ENCODE results near the gene HYI.
"Not testable (repeated sequence)": the region's sequence is repeated elsewhere in the genome, so short reads cannot be mapped to it uniquely, and the experiment has no call there.

HYI gene

DNA sequence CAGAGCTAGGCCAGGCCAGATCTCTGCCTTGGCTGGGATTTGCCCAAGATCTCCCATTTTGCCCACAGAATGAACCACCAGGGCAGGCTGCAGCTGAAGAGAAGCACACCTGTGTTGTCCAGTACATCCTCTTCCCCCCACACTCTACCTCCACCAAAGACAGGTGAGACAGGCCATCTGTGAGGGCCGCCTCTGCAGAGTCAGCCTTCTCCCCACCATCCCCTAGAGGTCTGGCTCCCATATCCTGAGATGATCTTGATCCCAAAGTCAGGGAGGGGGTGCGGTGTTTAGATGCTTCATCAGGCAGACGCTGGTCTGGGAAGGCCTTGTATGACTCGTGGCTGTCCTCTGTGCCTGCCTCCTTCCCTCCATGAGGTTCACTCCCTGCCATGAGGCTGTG, 28.7 kb downstream of the HYI start:
- no peak for DNase-seq

DNA sequence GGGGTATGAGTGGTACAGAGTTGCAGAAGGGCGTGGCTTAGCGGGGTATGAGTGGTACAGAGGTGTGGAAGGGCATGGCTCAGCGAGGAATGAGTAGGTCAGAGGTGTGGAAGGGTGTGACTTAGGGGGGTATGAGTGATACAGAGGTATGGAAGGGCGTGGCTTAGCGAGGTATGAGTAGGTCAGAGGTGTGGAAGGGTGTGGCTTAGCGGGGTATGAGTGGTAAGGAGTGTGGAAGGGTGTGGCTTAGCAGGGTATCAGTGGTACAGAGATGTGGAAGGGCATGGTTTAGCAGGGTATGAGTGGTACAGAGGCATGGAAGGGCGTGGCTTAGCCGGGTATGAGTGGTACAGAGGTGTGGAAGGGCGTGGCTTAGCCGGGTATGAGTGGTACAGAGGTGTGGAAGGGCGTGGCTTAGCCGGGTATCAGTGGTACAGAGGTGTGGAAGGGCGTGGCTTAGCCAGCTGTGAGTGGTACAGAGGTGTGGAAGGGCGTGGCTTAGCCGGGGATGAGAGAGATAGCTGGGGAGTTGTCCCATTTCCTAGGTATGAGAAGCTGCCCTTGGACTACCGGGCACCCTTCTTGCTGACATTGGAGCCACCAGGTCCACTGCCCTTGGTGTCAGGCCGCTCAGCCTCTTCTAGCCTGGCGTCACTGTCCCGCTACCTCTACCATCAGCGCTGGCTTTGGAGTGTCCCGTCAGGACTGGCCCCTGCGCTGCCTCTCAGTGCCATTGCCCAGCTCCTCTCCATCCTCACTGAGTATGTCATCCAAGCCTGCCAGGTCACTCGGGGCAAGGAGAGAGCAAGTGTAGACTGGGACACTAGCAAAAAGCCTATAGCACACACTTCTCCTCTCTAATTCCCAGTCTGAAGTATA, 29.8 kb downstream of the HYI start:
- DNase-seq = no peak

DNA sequence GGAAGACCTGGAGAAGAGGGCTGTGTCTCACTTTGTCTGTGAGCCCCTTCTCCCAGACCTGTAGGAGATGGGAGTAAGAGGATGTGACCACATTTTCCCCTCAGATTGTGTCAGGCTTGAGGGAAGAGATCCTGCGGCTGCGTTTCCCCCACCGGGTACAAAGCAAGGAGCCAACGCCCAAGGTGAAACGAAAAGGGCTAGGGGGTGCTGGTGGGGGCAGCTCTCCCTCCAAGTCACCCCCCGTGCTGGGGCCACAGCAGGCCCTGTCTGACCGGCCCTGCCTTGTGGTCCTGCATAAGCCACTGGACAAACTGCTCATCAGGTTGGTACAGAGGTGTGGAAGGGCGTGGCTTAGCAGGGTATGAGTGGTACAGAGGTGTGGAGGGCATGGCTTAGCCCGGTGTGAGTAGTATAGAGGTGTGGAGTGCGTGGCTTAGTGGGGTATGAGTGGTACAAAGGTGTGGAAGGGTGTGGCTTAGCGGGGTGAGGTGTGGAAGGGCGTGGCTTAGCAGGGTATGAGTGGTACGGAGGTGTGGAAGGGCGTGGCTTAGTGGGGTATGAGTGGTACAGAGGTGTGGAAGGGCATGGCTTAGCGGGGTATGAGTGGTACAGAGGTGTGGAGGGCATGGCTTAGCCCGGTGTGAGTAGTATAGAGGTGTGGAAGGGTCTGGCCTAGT, 30.6 kb downstream of the HYI start:
- no peak for DNase-seq

GRCh38 chr1:43421976-43422750, 31.6 kb downstream of the HYI start:
- DNase-seq = no peak

DNA sequence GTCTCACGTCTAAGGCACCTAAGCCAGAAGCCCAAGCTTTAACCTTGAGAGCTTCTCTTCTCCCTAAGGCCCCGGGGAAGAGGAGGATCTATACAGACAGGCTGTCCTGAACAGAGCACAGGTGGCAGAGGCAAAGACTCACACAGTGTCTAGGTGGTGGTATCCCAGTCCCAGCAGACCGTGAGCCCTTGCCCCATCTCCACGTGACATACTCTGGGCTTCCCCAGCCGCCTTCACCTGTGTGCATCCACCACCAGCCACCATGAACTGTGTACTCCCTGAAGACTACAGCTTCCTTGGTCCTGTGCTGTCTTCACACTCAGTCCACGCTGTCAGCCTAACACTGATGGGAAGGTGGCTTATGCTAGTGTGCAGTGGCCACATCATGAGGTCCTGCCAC, 32.3 kb downstream of the HYI start:
- no peak for DNase-seq

GRCh38 chr1:43420874-43421273, 32.9 kb downstream of the HYI start:
- no peak for DNase-seq

- no peak for DNase-seq
Observed at GRCh38 chr1:43419627-43420425, 33.9 kb downstream of the HYI start.

GRCh38 chr1:43418858-43419257, 34.9 kb downstream of the HYI start:
- DNase-seq = no peak

DNA sequence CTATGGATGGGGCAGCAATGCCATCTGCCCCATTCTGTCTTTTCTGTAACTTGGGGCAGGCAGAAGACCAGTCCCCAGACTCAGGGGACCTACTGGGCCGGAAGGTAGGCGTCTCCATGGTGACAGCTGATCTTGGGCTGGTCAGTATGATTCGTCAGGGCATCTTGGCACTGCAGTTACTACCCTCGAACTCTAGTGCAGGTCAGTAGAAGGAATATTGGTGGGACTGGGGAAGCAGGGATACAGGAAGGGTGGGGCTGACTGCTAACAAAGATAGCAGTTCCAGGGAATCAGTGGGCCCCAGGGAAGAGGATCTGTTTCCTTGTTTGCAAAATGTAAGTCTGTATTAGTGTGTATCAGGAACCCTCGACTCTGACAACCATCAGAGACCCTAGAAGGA, 37.8 kb downstream of the HYI start:
- DNase-seq = no peak

DNA sequence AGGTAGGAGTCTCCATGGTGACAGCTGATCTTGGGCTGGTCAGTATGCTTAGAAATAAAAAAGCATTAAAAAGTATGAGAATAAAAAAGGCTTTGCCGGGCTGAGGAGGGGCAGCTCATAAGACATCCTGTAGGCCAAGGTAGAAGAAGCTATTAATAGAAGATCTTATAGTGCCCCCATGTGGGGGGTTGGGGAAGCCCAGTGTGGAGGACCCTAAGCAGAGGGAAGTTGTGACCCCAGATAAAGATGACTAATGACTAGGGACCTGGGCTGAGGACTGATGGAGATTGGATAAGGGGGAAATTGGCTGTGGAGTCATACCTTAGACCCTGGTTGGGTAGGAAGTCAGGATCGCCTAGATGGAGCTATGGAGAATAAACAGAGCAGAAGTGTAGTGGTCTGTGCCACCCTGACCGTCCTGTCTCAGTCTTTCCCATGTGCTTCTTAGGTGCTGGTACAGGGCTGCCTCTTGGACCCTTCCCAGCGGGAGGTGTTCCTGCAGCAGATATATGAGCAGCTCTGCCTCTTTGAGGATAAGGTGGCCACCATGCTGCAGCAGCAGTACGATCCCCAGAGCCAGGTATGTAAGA, 39.0 kb downstream of the HYI start:
- peak; percentile 6 for DNase-seq

DNA sequence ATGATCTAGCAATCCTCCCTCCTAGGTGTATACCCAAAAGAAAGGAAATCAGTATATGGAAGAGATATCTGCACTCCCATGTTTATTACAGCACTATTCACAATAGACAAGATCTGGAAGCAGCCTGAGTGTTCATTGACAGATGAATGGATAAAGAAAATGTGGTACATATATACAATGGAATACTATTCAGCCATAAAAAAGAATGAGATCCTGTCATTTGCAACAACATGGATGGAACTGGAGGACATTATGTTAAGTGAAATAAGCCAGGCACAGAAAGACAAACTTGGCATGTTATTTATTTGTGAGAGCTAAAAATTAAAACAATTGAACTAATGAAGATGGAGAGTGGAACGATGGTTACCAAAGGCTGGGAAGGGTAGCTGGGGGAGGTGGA, 40.3 kb downstream of the HYI start:
- not testable (repeated sequence) for DNase-seq

DNA sequence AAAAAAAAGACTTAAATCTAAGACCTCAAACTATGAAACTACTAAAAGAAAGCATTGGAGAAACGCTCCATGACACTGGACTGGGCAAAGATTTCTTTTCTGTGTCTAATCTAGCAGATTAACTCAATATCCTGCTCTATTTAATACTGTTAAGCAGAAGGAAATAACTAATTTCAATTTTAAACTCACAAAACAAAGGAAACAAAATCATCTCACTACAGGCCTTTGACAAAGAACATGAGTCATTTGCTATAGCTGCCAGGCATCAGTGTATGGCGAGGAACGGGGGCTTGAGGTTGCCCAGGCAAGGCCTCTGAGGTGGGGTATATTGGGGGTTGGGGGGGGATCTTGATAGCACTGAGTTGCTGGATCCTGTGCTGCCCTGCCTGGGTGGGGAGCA, 43.2 kb downstream of the HYI start:
- DNase-seq = no peak

DNA sequence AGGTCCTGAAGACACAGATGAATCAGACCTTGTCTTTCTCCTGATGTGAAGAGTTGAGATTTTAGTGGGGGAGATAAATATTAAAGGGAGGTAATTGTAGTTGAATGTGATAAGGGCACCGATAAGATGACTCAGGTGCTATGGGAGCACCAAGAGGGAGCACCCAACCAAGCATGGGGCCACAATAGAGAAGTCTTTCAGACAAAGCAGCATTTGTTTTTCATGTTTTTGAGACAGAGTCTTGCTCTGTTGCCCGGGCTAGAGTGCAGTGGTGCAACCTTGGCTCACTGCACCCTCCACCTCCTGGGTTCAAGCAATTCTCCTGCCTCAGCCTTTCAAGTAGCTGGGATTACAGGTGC, 47.9 kb downstream of the HYI start:
- DNase-seq = no peak

DNA sequence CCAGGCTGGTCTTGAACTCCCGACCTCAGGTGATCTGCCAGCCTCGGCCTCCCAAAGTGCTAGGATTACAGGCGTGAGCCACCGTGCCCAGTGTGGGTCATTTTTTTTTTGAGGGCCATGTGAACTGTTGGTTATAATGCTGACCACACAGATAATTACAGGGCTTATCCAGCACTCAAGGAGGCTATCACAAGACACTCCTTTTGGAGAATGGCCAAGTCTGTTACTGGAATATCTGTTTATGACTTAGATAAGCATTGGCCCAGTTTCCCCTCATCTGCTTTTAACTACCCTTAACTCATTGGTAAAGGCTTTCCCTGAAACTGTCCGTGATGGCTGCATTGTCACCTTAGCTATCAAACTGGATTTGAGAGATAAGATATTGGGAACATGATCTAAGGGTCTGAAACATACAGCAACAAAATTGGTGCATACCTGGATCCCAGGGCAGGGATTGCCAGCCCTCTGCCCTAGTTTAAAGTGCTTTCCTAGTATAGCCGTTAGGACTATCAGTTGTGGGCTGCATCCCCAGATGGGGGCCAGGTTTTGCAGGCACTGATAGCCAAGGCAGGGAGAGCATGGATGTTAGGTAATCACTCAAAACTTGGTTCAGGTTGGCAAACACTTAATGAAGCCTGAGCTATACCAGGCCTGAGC, 48.4 kb downstream of the HYI start:
- DNase-seq = no peak

- no peak for DNase-seq
Observed at GRCh38 chr1:43404353-43404752, 49.4 kb downstream of the HYI start.

- no peak for DNase-seq
Observed at GRCh38 chr1:43402089-43402865, 51.5 kb downstream of the HYI start.

All from KG1 (cell line).